ENCODE results near the gene MAN2A1.

MAN2A1 gene

GRCh38 chr5:109681763-109682162 is 8.0 kb upstream of the MAN2A1 start:
- no peak for DNase-seq (ENCODE audit: low spot score)

- no peak for DNase-seq (ENCODE audit: low spot score)
Measured at GRCh38 chr5:109682383-109682782, 7.3 kb upstream of the MAN2A1 start.

- DNase-seq (ENCODE audit: low spot score): no peak
Measured at GRCh38 chr5:109685916-109686315, 3.8 kb upstream of the MAN2A1 start.

- DNase-seq (ENCODE audit: low spot score): peak; percentile 62
Measured at GRCh38 chr5:109688630-109688969, 1.1 kb upstream of the MAN2A1 start.

GRCh38 chr5:109688970-109689739 is 572 bp upstream of the MAN2A1 start:
- DNase-seq (ENCODE audit: low spot score): peak; percentile 92

- DNase-seq (ENCODE audit: low spot score): peak; percentile 42
Measured at GRCh38 chr5:109690242-109690974, 681 bp downstream of the MAN2A1 start.

- peak; percentile 81 for DNase-seq (ENCODE audit: low spot score)
Measured at GRCh38 chr5:109690975-109691574, 1.3 kb downstream of the MAN2A1 start.

GRCh38 chr5:109691996-109692395 is 2.3 kb downstream of the MAN2A1 start:
- peak; percentile 53 for DNase-seq (ENCODE audit: low spot score)

GRCh38 chr5:109692852-109693251 is 3.1 kb downstream of the MAN2A1 start:
- peak; percentile 40 for DNase-seq (ENCODE audit: low spot score)

GRCh38 chr5:109693535-109694400 is 4.0 kb downstream of the MAN2A1 start:
- peak; percentile 23 for DNase-seq (ENCODE audit: low spot score)

- DNase-seq (ENCODE audit: low spot score): no peak
Measured at GRCh38 chr5:109694451-109694891, 4.7 kb downstream of the MAN2A1 start.

- DNase-seq (ENCODE audit: low spot score): no peak
Measured at GRCh38 chr5:109695005-109695926, 5.5 kb downstream of the MAN2A1 start.

GRCh38 chr5:109697339-109697738 is 7.6 kb downstream of the MAN2A1 start:
- peak; percentile 20 for DNase-seq (ENCODE audit: low spot score)

- DNase-seq (ENCODE audit: low spot score): no peak
Measured at GRCh38 chr5:109700516-109701153, 10.9 kb downstream of the MAN2A1 start.

GRCh38 chr5:109701252-109701651 is 11.5 kb downstream of the MAN2A1 start:
- peak; percentile 21 for DNase-seq (ENCODE audit: low spot score)

GRCh38 chr5:109701792-109702191 is 12.1 kb downstream of the MAN2A1 start:
- peak; percentile 71 for DNase-seq (ENCODE audit: low spot score)

GRCh38 chr5:109703166-109703565 is 13.4 kb downstream of the MAN2A1 start:
- peak; percentile 80 for DNase-seq (ENCODE audit: low spot score)

- DNase-seq (ENCODE audit: low spot score): peak; percentile 94
Measured at GRCh38 chr5:109703829-109704228, 14.1 kb downstream of the MAN2A1 start.

- peak; percentile 22 for DNase-seq (ENCODE audit: low spot score)
Measured at GRCh38 chr5:109704282-109704952, 14.7 kb downstream of the MAN2A1 start.

GRCh38 chr5:109705596-109705995 is 15.9 kb downstream of the MAN2A1 start:
- DNase-seq (ENCODE audit: low spot score): no peak

All from hematopoietic multipotent progenitor cell treated with erythropoietin and hydrocortisone succinate and interleukin-3 and kit ligand, for 15 days (in vitro differentiated cells).